Motor neuron (in vitro differentiated cells): ENCODE data around the gene CEP164. TPM values are rescaled to one million over a fixed set of nuclear protein-coding genes. Genes with fewer than 3 reads are reported as not detected.

Experiments
- ATAC-seq, 8 experiments: fragments of 200-7000 bp; cut with Tn5 transposase; replicated peaks in 6 of 8; 2 replicates each; pipeline ENCODE4 v1.8.0; 2021; ENCODE audit warnings: mild to moderate bottlenecking in 8 of 8, moderate library complexity in 8 of 8
- H3K27ac ChIP-seq, 2 donors: fragments of 250-450 bp; sonication (Bioruptor Pico); 2 replicates each; pipeline ENCODE4 v1.9.0; 2021; ENCODE audit warnings: antibody characterized with exemption in 2 of 2, mild to moderate bottlenecking in 2 of 2, moderate library complexity in 1 of 2
- H3K4me1 ChIP-seq, 2 donors: fragments of 250-450 bp; sonication (Bioruptor Pico); replicated peaks in 1 of 2; 2 replicates each; pipeline ENCODE4 v1.6.1; 2021; ENCODE audit warnings: antibody characterized with exemption in 2 of 2, mild to moderate bottlenecking in 2 of 2, moderate library complexity in 1 of 2
- H3K4me3 ChIP-seq, 5 donors: fragments of 250-450 bp; sonication (Bioruptor Pico); 2 replicates each; pipeline ENCODE4 v1.9.0; 2021; ENCODE audit warnings: antibody characterized with exemption in 5 of 5, mild to moderate bottlenecking in 5 of 5, moderate library complexity in 4 of 5
- WGBS, 10 experiments: fragments of 450-650 bp; shearing (Covaris generic); methylation state at CpG; one replicate each; pipeline ENCODE4 v1.0.0; 2022; 5-methylcytosine and 5-hydroxymethylcytosine counted together
- in situ Hi-C, 9 experiments: fragments of 400-800 bp; cut with MboI; loops; one replicate each; pipeline ENCODE4 v1.15.0; 2021; ENCODE audit warnings: low sequenced_read_pairs in 9 of 9, low pct_unique_long_range_greater_than_20kb in 2 of 9; ENCODE audit not compliant: unreplicated experiment in 9 of 9
- total RNA-seq, 8 experiments: library from RNA; unstranded; fragments of 300-600 nt; gene quantifications; 2 replicates each; pipeline versions ENCODE4 v1.2.3 to v1.2.4, GENCODE V29; 2022

CEP164 gene
- total RNA-seq, 8 experiments from 2014 or later: 13.3 to 118 (median 25.7) TPM

GRCh38 chr11:117434481-117434880 lies 106.8 kb downstream of the CEP164 start:
- in situ Hi-C loops: loop anchor here (25.0 kb wide), 4 partner anchors 178 to 628 kb away; partner anchors contain the start of genes FXYD2 (in 6 of the 9) and TMPRSS13 (in 2 of the 9)
- Histone ChIP-seq H3K4me1 (peaks cover 7 to 8% of the 10 kb centered on the region in 2 donors), H3K4me3 (no peak overlapping the region), H3K27ac (no peak overlapping the region)
- WGBS, 10 experiments: 0 to 100% (median 84%) methylated on average over 1 of the region's 1 CpG
- no peak for ATAC-seq

- WGBS, 10 experiments: 40 to 100% methylated on average over 1 of the region's 6 CpGs; no CpG with 5 or more reads in 8 of the 10 experiments
- H3K27ac ChIP-seq: no peak overlapping the region
- no peaks in the 10 kb centered on the region for H3K4me1 ChIP-seq
- no peak for ATAC-seq
- in situ Hi-C loops: loop anchor here (25.0 kb wide), 4 partner anchors 177 to 627 kb away; partner anchors contain the start of genes FXYD2 (in 6 of the 9) and TMPRSS13 (in 2 of the 9)
- H3K4me3 ChIP-seq: no peak overlapping the region
Observed at GRCh38 chr11:117435326-117435725, 107.7 kb downstream of the CEP164 start.

- in situ Hi-C loops: loop anchor here (25.0 kb wide), 4 partner anchors 175 to 625 kb away; partner anchors contain the start of genes FXYD2 (in 6 of the 9) and TMPRSS13 (in 2 of the 9)
- H3K4me3 ChIP-seq: no peak overlapping the region
- WGBS, 10 experiments: 37 to 100% (median 79%) methylated on average over 2 to 10 of the region's 23 CpGs; no CpG with 5 or more reads in 3 of the 10 experiments
- no peaks in the 10 kb centered on the region for H3K4me1 ChIP-seq
- ATAC-seq: peak in 2 of 8 experiments; percentile 7 to 9
- H3K27ac ChIP-seq: no peak overlapping the region
Observed at GRCh38 chr11:117437041-117437790, 109.6 kb downstream of the CEP164 start.

- no peak overlapping the region for H3K4me3 ChIP-seq
- in situ Hi-C loops: loop anchor here (25.0 kb wide), 4 partner anchors 175 to 625 kb away; partner anchors contain the start of genes FXYD2 (in 6 of the 9) and TMPRSS13 (in 2 of the 9)
- ATAC-seq: peak in 3 of 8 experiments; percentile 6 to 18 (median 9)
- H3K4me1 ChIP-seq: no peaks in the 10 kb centered on the region
- H3K27ac ChIP-seq: no peak overlapping the region
- 93% methylated on average over 6 of the region's 14 CpGs; no CpG with 5 or more reads in 9 of the 10 experiments for WGBS, 10 experiments
Observed at GRCh38 chr11:117437791-117438130, 110.1 kb downstream of the CEP164 start.

GRCh38 chr11:117438371-117439000 lies 110.8 kb downstream of the CEP164 start:
- in situ Hi-C loops: loop anchor here (25.0 kb wide), 4 partner anchors 174 to 624 kb away; partner anchors contain the start of genes FXYD2 (in 6 of the 9) and TMPRSS13 (in 2 of the 9)
- H3K27ac ChIP-seq: no peak overlapping the region
- H3K4me1 ChIP-seq: peaks cover 3% of the 10 kb centered on the region in 2 donors
- WGBS, 10 experiments: 45 to 87% methylated on average over 3 to 4 of the region's 17 CpGs; no CpG with 5 or more reads in 8 of the 10 experiments
- peak in 4 of 8 experiments; percentile 26 to 68 (median 38) for ATAC-seq
- no peak overlapping the region for H3K4me3 ChIP-seq

GRCh38 chr11:117439256-117439655 lies 111.6 kb downstream of the CEP164 start:
- Histone ChIP-seq H3K4me1 (peaks cover 10% of the 10 kb centered on the region in 2 donors), H3K4me3 (no peak overlapping the region), H3K27ac (no peak overlapping the region)
- no peak for ATAC-seq
- WGBS, 10 experiments: 83% methylated on average over 1 of the region's 13 CpGs; no CpG with 5 or more reads in 9 of the 10 experiments
- in situ Hi-C loops: loop anchor here (25.0 kb wide), 4 partner anchors 173 to 623 kb away; partner anchors contain the start of genes FXYD2 (in 6 of the 9) and TMPRSS13 (in 2 of the 9)

GRCh38 chr11:117440258-117440657 lies 112.6 kb downstream of the CEP164 start:
- Histone ChIP-seq H3K27ac (no peak overlapping the region), H3K4me3 (no peak overlapping the region), H3K4me1 (peaks cover 20% of the 10 kb centered on the region in 2 donors)
- WGBS, 10 experiments: 0 to 96% (median 77%) methylated on average over 1 to 8 of the region's 8 CpGs; no CpG with 5 or more reads in 1 of the 10 experiments
- ATAC-seq: no peak
- in situ Hi-C loops: loop anchor here (10.0 to 25.0 kb wide), 5 partner anchors 172 to 622 kb away; partner anchors contain the start of genes FXYD2 (in 6 of the 9) and TMPRSS13 (in 2 of the 9)

GRCh38 chr11:117441146-117441975 lies 113.7 kb downstream of the CEP164 start:
- Histone ChIP-seq H3K27ac (no peak overlapping the region), H3K4me1 (peaks cover 20 to 21% of the 10 kb centered on the region in 2 donors), H3K4me3 (no peak overlapping the region)
- in situ Hi-C loops: loop anchor here (10.0 to 25.0 kb wide), 5 partner anchors 171 to 621 kb away; partner anchors contain the start of genes FXYD2 (in 6 of the 9) and TMPRSS13 (in 2 of the 9)
- 50 to 100% (median 85%) methylated on average over 1 to 7 of the region's 14 CpGs; no CpG with 5 or more reads in 6 of the 10 experiments for WGBS, 10 experiments
- ATAC-seq: no peak

GRCh38 chr11:117442049-117442868 lies 114.6 kb downstream of the CEP164 start:
- Histone ChIP-seq H3K4me3 (no peak overlapping the region), H3K4me1 (peaks cover 20 to 21% of the 10 kb centered on the region in 2 donors), H3K27ac (no peak overlapping the region)
- WGBS, 10 experiments: 43 to 100% (median 90%) methylated on average over 3 to 16 of the region's 16 CpGs; no CpG with 5 or more reads in 1 of the 10 experiments
- ATAC-seq: no peak
- in situ Hi-C loops: loop anchor here (10.0 to 25.0 kb wide), 5 partner anchors 170 to 620 kb away; partner anchors contain the start of genes FXYD2 (in 6 of the 9) and TMPRSS13 (in 2 of the 9)

GRCh38 chr11:117442869-117443239 lies 115.2 kb downstream of the CEP164 start:
- H3K4me1 ChIP-seq: peaks cover 20 to 21% of the 10 kb centered on the region in 2 donors
- in situ Hi-C loops: loop anchor here (10.0 to 25.0 kb wide), 5 partner anchors 169 to 619 kb away; partner anchors contain the start of genes FXYD2 (in 6 of the 9) and TMPRSS13 (in 2 of the 9)
- WGBS, 10 experiments: 20 to 83% (median 53%) methylated on average over 2 to 8 of the region's 12 CpGs; no CpG with 5 or more reads in 4 of the 10 experiments
- no peak overlapping the region for H3K27ac ChIP-seq
- peak in 2 of 8 experiments; percentile 29 to 44 for ATAC-seq
- no peak overlapping the region for H3K4me3 ChIP-seq
